GM23338 (cell line): ENCODE results near the gene LRIF1. TPM values are rescaled to one million over a fixed set of nuclear protein-coding genes. Genes with fewer than 3 reads are reported as not detected.

Experiments
- ATAC-seq: fragments of 200-7000 bp; cut with Tn5 transposase; 3 replicates; pipeline ENCODE4 v1.9.1; 2020
- DNase-seq: peaks from one replicate; pipeline ENCODE4 v3.0.0-alpha.2; 2015; ENCODE audit warnings: low spot score
- H2AFZ ChIP-seq: fragments of 200-600 bp; sonication (generic); 2 replicates; pipeline ENCODE4 v1.8.0; 2016; ENCODE audit warnings: antibody characterized with exemption, mild to moderate bottlenecking, moderate library complexity
- H3F3A ChIP-seq: fragments of 200-600 bp; sonication (generic); replicated peaks from 2 replicates; pipeline ENCODE4 v1.8.0; 2017; ENCODE audit warnings: antibody characterized with exemption, mixed run types, low read depth
- H3K27ac ChIP-seq: fragments of 200-600 bp; sonication (generic); 2 replicates; pipeline ENCODE4 v1.6.1; 2016; ENCODE audit warnings: low read depth
- H3K27me3 ChIP-seq: fragments of 200-600 bp; sonication (generic); 2 replicates; pipeline ENCODE4 v1.8.0; 2016; ENCODE audit warnings: mild to moderate bottlenecking, mixed run types, moderate library complexity; ENCODE audit not compliant: insufficient read depth
- H3K36me3 ChIP-seq: fragments of 200-600 bp; sonication (generic); 2 replicates; pipeline ENCODE4 v1.8.0; 2016; ENCODE audit warnings: mild to moderate bottlenecking; ENCODE audit not compliant: insufficient read depth
- H3K4me1 ChIP-seq: fragments of 200-600 bp; sonication (generic); 2 replicates; pipeline ENCODE4 v1.8.0; 2016; ENCODE audit warnings: mild to moderate bottlenecking, moderate library complexity; ENCODE audit not compliant: insufficient read depth
- H3K4me2 ChIP-seq: fragments of 200-600 bp; sonication (generic); 2 replicates; pipeline ENCODE4 v1.7.1; 2017; ENCODE audit warnings: mixed run types
- H3K4me3 ChIP-seq: fragments of 200-600 bp; sonication (generic); 2 replicates; pipeline ENCODE4 v1.6.1; 2016; ENCODE audit warnings: mixed run types
- H3K79me2 ChIP-seq: fragments of 200-600 bp; sonication (generic); replicated peaks from 2 replicates; pipeline ENCODE4 v1.8.0; 2017; ENCODE audit warnings: mild to moderate bottlenecking; ENCODE audit not compliant: insufficient read depth
- H3K9me2 ChIP-seq: fragments of 200-600 bp; sonication (generic); 2 replicates; pipeline ENCODE4 v1.8.0; 2017; ENCODE audit not compliant: insufficient read depth
- H4K20me1 ChIP-seq: fragments of 200-600 bp; sonication (generic); replicated peaks from 2 replicates; pipeline ENCODE4 v1.8.0; 2017; ENCODE audit warnings: mild to moderate bottlenecking; ENCODE audit not compliant: insufficient read depth
- H3K27ac Mint-ChIP-seq: 2 replicates; pipeline ENCODE4 v1.8.0; 2020; ENCODE audit warnings: inconsistent platforms, mild to moderate bottlenecking, moderate library complexity, mixed read lengths
- H3K27me3 Mint-ChIP-seq: 3 replicates; pipeline ENCODE4 v1.8.0; 2022; ENCODE audit warnings: low read depth, mild to moderate bottlenecking, moderate library complexity, mixed read lengths, inconsistent platforms; ENCODE audit not compliant: insufficient read depth, poor library complexity
- H3K36me3 Mint-ChIP-seq: 3 replicates; pipeline ENCODE4 v1.8.0; 2021; ENCODE audit warnings: low read depth, mild to moderate bottlenecking, inconsistent platforms, moderate library complexity, mixed read lengths
- H3K4me1 Mint-ChIP-seq: 3 replicates; pipeline ENCODE4 v1.8.0; 2020; ENCODE audit warnings: mild to moderate bottlenecking, inconsistent platforms, mixed read lengths
- H3K4me3 Mint-ChIP-seq: 3 replicates; pipeline ENCODE4 v1.8.0; 2021; ENCODE audit warnings: moderate library complexity, mild to moderate bottlenecking, inconsistent platforms, mixed read lengths
- H3K9me3 Mint-ChIP-seq: 3 replicates; pipeline ENCODE4 v1.8.0; 2020; ENCODE audit warnings: moderate library complexity, mild to moderate bottlenecking, inconsistent platforms, mixed read lengths
- CREB1 ChIP-seq: fragments of 250-450 bp; sonication (Bioruptor Pico); IDR thresholded peaks from 2 replicates; pipeline ENCODE4 v1.5.0; 2020; ENCODE audit warnings: low read depth, mild to moderate bottlenecking, moderate library complexity
- ETS1 ChIP-seq: IDR thresholded peaks from 2 replicates; pipeline ENCODE4 v1.6.1; 2016; ENCODE audit warnings: antibody characterized with exemption
- EZH2 ChIP-seq: fragments of 200-600 bp; sonication (generic); IDR thresholded peaks from one replicate; pipeline ENCODE4 v1.8.0; 2017; ENCODE audit warnings: antibody characterized with exemption, mild to moderate bottlenecking, low read depth; ENCODE audit not compliant: unreplicated experiment
- EZH2phosphoT487 ChIP-seq: fragments of 200-600 bp; sonication (generic); IDR thresholded peaks from one replicate; pipeline ENCODE4 v1.8.1; 2018; ENCODE audit warnings: antibody characterized with exemption; ENCODE audit not compliant: unreplicated experiment
- NANOG ChIP-seq: IDR thresholded peaks from 2 replicates; pipeline ENCODE4 v1.6.1; 2016; ENCODE audit warnings: antibody characterized with exemption, borderline replicate concordance
- POLR2AphosphoS5 ChIP-seq: IDR thresholded peaks from 2 replicates; pipeline ENCODE4 v1.6.1; 2016; ENCODE audit warnings: antibody characterized with exemption, low read depth
- STAT1 ChIP-seq: IDR thresholded peaks from one replicate; pipeline ENCODE4 v1.6.1; 2016; ENCODE audit warnings: antibody characterized with exemption; ENCODE audit not compliant: unreplicated experiment
- ZNF114 ChIP-seq: fragments of 250-450 bp; sonication (Bioruptor Pico); IDR thresholded peaks from 2 replicates; pipeline ENCODE4 v1.5.0; 2020; ENCODE audit warnings: mild to moderate bottlenecking, moderate library complexity
- ZNF331 ChIP-seq: fragments of 250-450 bp; sonication (Bioruptor Pico); IDR thresholded peaks from 2 replicates; pipeline ENCODE4 v1.5.0; 2020; ENCODE audit warnings: low read depth, mild to moderate bottlenecking, moderate library complexity
- ZNF462 ChIP-seq: fragments of 250-450 bp; sonication (Bioruptor Pico); IDR thresholded peaks from 2 replicates; pipeline ENCODE4 v1.5.0; 2020; ENCODE audit warnings: mild to moderate bottlenecking, moderate library complexity
- polyA plus RNA-seq: library from polyadenylated mRNA; unstranded; fragments of >200 nt; fragmentation: Nextera tagmentation; extraction: Ambion mirVana; gene quantifications from 2 replicates; pipeline ENCODE4 v1.2.1, GENCODE V29; 2016
- total RNA-seq: library from RNA; depleted of rRNA; stranded (reverse); fragments of >200 nt; shearing (Covaris generic); gene quantifications from 2 replicates; pipeline ENCODE4 v1.2.3, GENCODE V29; 2014
- TF ChIP-seq, protein P1 (sequence below), 2 experiments: fragments of 200-600 bp in 1 of 2; sonication (generic) in 1 of 2; conservative IDR thresholded peaks; 2 replicates each; pipeline versions ENCODE4 v1.5.1 to v1.6.1; 2016 to 2017; ENCODE audit warnings: antibody characterized with exemption in 2 of 2, low read depth in 2 of 2, mild to moderate bottlenecking in 2 of 2, moderate library complexity in 1 of 2

The LRIF1 gene
- total and polyA plus RNA-seq, 2 experiments from 2014 or later: 32.6 to 37.9 TPM

DNA sequence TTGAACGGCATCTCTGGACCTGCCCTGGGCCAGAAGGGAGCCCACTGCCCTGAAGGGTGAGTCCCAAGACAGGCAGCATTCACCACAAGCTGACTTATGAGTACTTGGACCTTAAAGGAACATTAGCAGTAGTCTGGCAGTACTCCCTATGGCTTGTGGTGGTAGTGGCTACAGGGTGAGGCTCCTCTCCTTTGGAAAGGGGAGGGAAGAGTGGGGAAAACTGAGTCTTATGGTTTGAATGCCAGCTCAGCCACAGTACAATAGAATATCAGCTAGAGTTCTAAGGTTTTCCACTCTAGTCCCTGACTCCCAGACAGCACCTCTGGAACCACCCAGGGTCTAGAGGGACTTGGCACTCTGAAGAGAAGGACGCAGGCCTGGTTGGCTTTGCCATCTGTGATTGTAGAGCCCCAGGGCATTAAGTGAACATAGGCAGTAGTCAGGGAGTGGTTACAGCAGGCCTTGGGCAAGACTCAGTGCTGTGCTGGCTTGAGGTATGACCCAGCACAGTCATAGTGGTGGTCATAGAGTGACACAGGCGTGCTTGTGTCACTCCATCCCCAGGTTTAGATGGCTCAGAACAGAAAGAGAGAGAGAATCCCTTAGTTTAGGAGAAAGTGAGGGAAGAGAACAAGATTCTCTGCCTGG lies 59.7 kb downstream of the LRIF1 start:
- H3K9me3 Mint-ChIP-seq: no peaks in the 10 kb centered on the region
- Histone ChIP-seq H3K79me2 (no peaks in the 10 kb centered on the region), H3K4me3 (no peak overlapping the region), H3K27ac (no peak overlapping the region), H3K36me3 (no peaks in the 10 kb centered on the region), H3K9me2 (no peaks in the 10 kb centered on the region), H3K27me3 (no peaks in the 10 kb centered on the region), H2AFZ (no peak overlapping the region), H4K20me1 (no peaks in the 10 kb centered on the region), H3K4me1 (no peaks in the 10 kb centered on the region), H3K4me2 (no peak overlapping the region), H3F3A (no peaks in the 10 kb centered on the region)
- peaks cover 5% of the 10 kb centered on the region; the same call in 2 of the 3 replicates for H3K4me1 Mint-ChIP-seq
- no peaks in the 10 kb centered on the region for H3K27me3 Mint-ChIP-seq
- no peaks in the 10 kb centered on the region for H3K36me3 Mint-ChIP-seq
- ATAC-seq (no peak), DNase-seq (no peak)
- TF ChIP-seq, protein P1, sequence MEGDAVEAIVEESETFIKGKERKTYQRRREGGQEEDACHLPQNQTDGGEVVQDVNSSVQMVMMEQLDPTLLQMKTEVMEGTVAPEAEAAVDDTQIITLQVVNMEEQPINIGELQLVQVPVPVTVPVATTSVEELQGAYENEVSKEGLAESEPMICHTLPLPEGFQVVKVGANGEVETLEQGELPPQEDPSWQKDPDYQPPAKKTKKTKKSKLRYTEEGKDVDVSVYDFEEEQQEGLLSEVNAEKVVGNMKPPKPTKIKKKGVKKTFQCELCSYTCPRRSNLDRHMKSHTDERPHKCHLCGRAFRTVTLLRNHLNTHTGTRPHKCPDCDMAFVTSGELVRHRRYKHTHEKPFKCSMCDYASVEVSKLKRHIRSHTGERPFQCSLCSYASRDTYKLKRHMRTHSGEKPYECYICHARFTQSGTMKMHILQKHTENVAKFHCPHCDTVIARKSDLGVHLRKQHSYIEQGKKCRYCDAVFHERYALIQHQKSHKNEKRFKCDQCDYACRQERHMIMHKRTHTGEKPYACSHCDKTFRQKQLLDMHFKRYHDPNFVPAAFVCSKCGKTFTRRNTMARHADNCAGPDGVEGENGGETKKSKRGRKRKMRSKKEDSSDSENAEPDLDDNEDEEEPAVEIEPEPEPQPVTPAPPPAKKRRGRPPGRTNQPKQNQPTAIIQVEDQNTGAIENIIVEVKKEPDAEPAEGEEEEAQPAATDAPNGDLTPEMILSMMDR (conservative IDR thresholded peaks at IDR 0.05; ENCODE audit: low read depth in 2 of 2): no peak
- TF ChIP-seq CREB1 (CRISPR knock-in tag) (no peak), ZNF462 (CRISPR knock-in tag) (no peak), EZH2phosphoT487 (no peak), ETS1 (no peak), NANOG (no peak), POLR2AphosphoS5 (no peak), STAT1 (no peak), ZNF331 (CRISPR knock-in tag) (no peak), EZH2 (no peak), ZNF114 (CRISPR knock-in tag) (no peak)
- peak overlapping the region; percentile 12; the same call in 1 of the 2 replicates for H3K27ac Mint-ChIP-seq
- H3K4me3 Mint-ChIP-seq: no peak overlapping the region
